ENCODE results near the gene CD2AP.

The CD2AP gene

DNA sequence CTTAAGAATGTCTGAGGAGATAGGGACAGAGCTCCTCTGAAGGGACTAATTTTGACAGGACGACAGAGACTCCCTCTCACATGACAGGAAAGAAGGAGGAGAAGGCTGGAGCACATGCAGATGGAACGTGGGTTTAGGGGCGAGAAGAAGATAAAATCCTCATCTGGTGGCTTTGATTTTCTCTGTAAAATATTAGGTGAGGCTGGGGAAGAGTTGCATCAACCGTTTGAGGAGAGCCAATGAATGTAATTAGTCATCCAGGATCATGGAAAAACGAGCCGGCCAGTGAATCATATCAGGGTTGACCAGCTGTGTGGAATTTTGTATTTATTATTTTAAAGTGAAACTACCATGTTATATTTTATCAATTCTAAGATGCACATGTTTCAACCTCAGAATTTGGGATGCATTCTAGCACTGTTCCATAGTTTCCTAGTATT is 173.9 kb downstream of the CD2AP start:
- TF ChIP-seq POLR2AphosphoS5 (IDR thresholded peaks at IDR 0.05; ENCODE audit: low read depth, low read length) (no peak), TAF1 (IDR thresholded peaks at IDR 0.05; ENCODE audit: borderline replicate concordance, insufficient read depth, low read length) (no peak), SIN3A (IDR thresholded peaks at IDR 0.05; ENCODE audit: borderline replicate concordance, insufficient read depth, low read length) (no peak)
- TF ChIP-seq, protein P1, sequence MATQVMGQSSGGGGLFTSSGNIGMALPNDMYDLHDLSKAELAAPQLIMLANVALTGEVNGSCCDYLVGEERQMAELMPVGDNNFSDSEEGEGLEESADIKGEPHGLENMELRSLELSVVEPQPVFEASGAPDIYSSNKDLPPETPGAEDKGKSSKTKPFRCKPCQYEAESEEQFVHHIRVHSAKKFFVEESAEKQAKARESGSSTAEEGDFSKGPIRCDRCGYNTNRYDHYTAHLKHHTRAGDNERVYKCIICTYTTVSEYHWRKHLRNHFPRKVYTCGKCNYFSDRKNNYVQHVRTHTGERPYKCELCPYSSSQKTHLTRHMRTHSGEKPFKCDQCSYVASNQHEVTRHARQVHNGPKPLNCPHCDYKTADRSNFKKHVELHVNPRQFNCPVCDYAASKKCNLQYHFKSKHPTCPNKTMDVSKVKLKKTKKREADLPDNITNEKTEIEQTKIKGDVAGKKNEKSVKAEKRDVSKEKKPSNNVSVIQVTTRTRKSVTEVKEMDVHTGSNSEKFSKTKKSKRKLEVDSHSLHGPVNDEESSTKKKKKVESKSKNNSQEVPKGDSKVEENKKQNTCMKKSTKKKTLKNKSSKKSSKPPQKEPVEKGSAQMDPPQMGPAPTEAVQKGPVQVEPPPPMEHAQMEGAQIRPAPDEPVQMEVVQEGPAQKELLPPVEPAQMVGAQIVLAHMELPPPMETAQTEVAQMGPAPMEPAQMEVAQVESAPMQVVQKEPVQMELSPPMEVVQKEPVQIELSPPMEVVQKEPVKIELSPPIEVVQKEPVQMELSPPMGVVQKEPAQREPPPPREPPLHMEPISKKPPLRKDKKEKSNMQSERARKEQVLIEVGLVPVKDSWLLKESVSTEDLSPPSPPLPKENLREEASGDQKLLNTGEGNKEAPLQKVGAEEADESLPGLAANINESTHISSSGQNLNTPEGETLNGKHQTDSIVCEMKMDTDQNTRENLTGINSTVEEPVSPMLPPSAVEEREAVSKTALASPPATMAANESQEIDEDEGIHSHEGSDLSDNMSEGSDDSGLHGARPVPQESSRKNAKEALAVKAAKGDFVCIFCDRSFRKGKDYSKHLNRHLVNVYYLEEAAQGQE (IDR thresholded peaks at IDR 0.05; ENCODE audit: insufficient read depth in 1 of 2, low read depth in 2 of 2, low read length in 2 of 2): no peak

DNA sequence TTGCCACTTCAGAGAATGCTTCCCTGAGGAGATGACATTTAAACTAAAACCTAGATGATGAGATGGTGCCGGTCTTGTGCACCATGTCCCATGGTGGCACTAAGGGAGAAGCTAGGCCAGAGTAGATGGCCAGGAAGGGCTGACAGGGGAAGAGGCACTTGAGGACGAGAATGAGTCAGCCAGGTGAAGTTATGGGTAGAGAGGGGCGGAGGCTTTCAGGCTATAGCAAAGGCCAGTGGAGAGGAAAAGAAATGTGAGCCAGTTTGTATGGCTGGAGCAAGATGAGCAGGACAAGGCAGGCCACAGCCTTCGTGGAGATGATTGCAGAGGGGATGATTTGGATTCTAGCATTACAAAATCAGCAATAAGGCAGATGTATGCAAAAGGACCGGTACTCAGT is 176.1 kb downstream of the CD2AP start:
- TF ChIP-seq, protein P1 (IDR thresholded peaks at IDR 0.05; ENCODE audit: insufficient read depth in 1 of 2, low read depth in 2 of 2, low read length in 2 of 2): no peak
- TF ChIP-seq TAF1 (IDR thresholded peaks at IDR 0.05; ENCODE audit: borderline replicate concordance, insufficient read depth, low read length): no peak
- no peak for TF ChIP-seq FOXP2 (optimal IDR thresholded peaks at IDR 0.05; ENCODE audit: borderline replicate concordance, extremely low read depth, extremely low read length, insufficient read depth)

DNA sequence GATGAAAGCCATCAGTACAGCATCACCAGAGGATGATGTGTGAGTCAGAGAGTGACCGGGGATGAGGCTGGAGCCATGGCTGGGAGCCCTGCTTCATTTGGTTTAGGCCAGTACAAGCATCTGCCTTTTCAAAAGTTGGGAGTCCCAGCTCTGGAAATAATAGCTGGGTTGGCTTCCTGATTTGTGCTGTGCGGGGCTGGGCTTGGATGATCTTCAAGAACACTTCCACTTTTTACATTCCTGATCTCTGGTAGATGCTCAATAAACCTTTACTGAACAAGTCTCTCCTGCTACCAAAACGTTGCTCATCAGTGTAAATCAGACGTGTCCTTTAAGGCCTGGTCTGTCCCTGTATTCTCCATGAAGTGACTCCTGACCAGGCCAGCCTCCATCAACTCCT is 176.7 kb downstream of the CD2AP start:
- TF ChIP-seq TAF1 (IDR thresholded peaks at IDR 0.05; ENCODE audit: borderline replicate concordance, insufficient read depth, low read length) (no peak), SIN3A (IDR thresholded peaks at IDR 0.05; ENCODE audit: borderline replicate concordance, insufficient read depth, low read length) (no peak), FOXP2 (optimal IDR thresholded peaks at IDR 0.05; ENCODE audit: borderline replicate concordance, extremely low read depth, extremely low read length, insufficient read depth) (no peak), POLR2AphosphoS5 (IDR thresholded peaks at IDR 0.05; ENCODE audit: low read depth, low read length) (no peak)
- TF ChIP-seq, protein P1 (IDR thresholded peaks at IDR 0.05; ENCODE audit: insufficient read depth in 1 of 2, low read depth in 2 of 2, low read length in 2 of 2): no peak

DNA sequence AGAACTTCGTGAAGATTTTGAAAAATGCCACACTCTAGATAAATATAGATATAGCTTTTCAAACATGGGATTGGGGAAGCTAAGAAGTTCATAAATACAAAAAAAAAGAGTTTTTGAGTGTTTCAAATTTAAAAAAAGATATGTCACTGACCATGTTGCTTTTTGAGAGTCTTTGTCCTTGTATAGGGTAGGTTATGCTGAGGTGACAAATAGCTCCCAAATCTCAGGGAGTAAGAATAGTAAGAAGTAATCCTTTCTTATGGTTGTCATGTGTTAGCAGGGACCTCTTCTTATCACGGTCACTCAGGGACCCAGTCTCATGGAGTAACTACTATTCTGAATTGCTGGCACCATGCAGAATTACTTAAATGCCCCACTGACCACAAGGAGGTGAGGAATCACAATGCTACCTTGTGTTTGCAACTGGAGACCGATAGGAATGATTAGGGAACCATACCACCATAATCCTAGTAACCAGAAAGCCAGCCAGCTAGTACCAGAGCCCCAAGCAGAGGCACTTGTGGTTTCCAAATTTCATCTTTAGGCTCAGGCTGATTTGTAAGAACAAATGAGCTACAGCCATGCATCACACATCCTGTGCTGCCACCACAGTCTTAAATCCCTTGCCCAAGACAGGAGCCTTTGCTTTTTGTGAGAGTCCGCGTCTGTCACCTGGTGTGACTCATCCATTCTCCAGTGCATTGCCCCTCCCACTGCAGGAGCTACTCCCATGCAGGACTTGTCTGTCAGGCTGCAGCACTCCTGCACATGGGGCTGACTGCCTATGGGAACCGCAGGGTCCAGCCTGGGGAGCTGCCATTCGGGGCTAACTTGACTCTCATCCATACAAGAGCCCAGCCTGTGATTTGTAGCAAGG is 178.4 kb downstream of the CD2AP start:
- TF ChIP-seq, protein P1 (IDR thresholded peaks at IDR 0.05; ENCODE audit: insufficient read depth in 1 of 2, low read depth in 2 of 2, low read length in 2 of 2): no peak
- no peak for TF ChIP-seq TAF1 (IDR thresholded peaks at IDR 0.05; ENCODE audit: borderline replicate concordance, insufficient read depth, low read length)
- no peak for TF ChIP-seq POLR2AphosphoS5 (IDR thresholded peaks at IDR 0.05; ENCODE audit: low read depth, low read length)
- no peak for TF ChIP-seq SIN3A (IDR thresholded peaks at IDR 0.05; ENCODE audit: borderline replicate concordance, insufficient read depth, low read length)
- no peak for TF ChIP-seq FOXP2 (optimal IDR thresholded peaks at IDR 0.05; ENCODE audit: borderline replicate concordance, extremely low read depth, extremely low read length, insufficient read depth)

Measured in PFSK-1 (cell line).